ENCODE results near the gene AGO4.

DNA sequence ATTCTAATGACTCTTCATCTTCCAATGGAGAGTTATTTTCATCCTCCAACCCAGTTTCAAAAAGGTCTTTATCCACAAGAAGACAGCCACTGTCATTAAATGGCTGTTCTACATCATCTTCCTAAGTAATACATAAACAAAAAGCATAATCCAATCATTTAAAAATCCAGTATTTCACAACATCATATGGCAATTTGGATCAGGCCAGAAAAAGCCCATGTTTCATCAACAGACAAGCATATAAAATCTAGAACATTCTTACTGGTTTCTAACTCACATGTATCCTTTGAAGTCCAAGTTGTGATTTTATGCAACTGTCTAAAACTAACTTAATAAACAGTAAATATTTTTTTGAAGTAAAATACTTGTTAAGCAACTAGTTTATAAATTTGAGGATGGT lies 44.6 kb upstream of the AGO4 start:
- TF ChIP-seq POLR2A (IDR thresholded peaks at IDR 0.05; ENCODE audit: borderline replicate concordance, extremely low read depth, insufficient read depth, insufficient read length) (no peak), EGR1 (IDR thresholded peaks at IDR 0.05; ENCODE audit: low read depth) (no peak)
